ENCODE measurements around the gene PAXX. TPM values are rescaled to one million over a fixed set of nuclear protein-coding genes. Genes with fewer than 3 reads are reported as not detected.

Gene PAXX
- polyA plus RNA-seq, 1 donor (not counting 4 experiments of a cell fraction or from before 2014, with no cell fraction given), result 11.2 TPM

GRCh38 chr9:137037483-137037882 is 45.3 kb downstream of the PAXX start:
- Histone ChIP-seq H4K20me1 (ENCODE audit: control insufficient read depth, extremely low read depth, insufficient read depth, low read length) (no peaks in the 10 kb centered on the region), H3K9me1 (ENCODE audit: control insufficient read depth, extremely low read depth, insufficient read depth, low read length) (no peaks in the 10 kb centered on the region), H3K27me3 (ENCODE audit: control insufficient read depth, extremely low read depth, insufficient read depth, low read length) (no peaks in the 10 kb centered on the region), H3K4me1 (ENCODE audit: control insufficient read depth, extremely low read depth, insufficient read depth, low read length) (peaks cover 3% of the 10 kb centered on the region), H3K4me3 (ENCODE audit: control insufficient read depth in 2 of 3, extremely low read depth in 1 of 3, insufficient read depth in 2 of 3, low read depth in 1 of 3, low read length in 3 of 3) (no peak overlapping the region), H3K9me3 (ENCODE audit: control insufficient read depth, low read depth, low read length) (no peaks in the 10 kb centered on the region), H3K79me2 (ENCODE audit: control insufficient read depth, insufficient read depth, low read length) (no peaks in the 10 kb centered on the region), H3K36me3 (ENCODE audit: control insufficient read depth in 2 of 2, extremely low read depth in 1 of 2, insufficient read depth in 2 of 2, low read length in 2 of 2) (peaks cover 0 to 4% of the 10 kb centered on the region in 2 experiments), H3K4me2 (ENCODE audit: control insufficient read depth, extremely low read depth, insufficient read depth, low read depth, low read length) (no peak overlapping the region), H2AFZ (ENCODE audit: control insufficient read depth, low read length) (no peak overlapping the region), H3K27ac (ENCODE audit: control insufficient read depth, insufficient read depth, low read length) (no peak overlapping the region), H3K9ac (ENCODE audit: control insufficient read depth, extremely low read depth, insufficient read depth, low read length) (no peak overlapping the region)
- TF ChIP-seq CTCF (optimal IDR thresholded peaks at IDR 0.05 in 1 of 3, IDR thresholded peaks at IDR 0.05 in 1 of 3, conservative IDR thresholded peaks at IDR 0.05 in 1 of 3; ENCODE audit: extremely low read depth in 1 of 3, insufficient read depth in 2 of 3, low read length in 3 of 3), result no peak
- no peak for TF ChIP-seq EZH2 (IDR thresholded peaks at IDR 0.05; ENCODE audit: low read length)
- DNase-seq (ENCODE audit: low read depth, low spot score) (no peak), FAIRE-seq (no peak)
- dilution Hi-C loops (cut with MboI; ENCODE audit: extremely low pct_ligation_motif_present, low sequenced_read_pairs), result no loop called here

GRCh38 chr9:137038916-137039315 is 46.7 kb downstream of the PAXX start:
- Histone ChIP-seq H3K4me2 (ENCODE audit: control insufficient read depth, extremely low read depth, insufficient read depth, low read depth, low read length) (no peak overlapping the region), H3K36me3 (ENCODE audit: control insufficient read depth in 2 of 2, extremely low read depth in 1 of 2, insufficient read depth in 2 of 2, low read length in 2 of 2) (peaks cover 0 to 4% of the 10 kb centered on the region in 2 experiments), H3K9ac (ENCODE audit: control insufficient read depth, extremely low read depth, insufficient read depth, low read length) (no peak overlapping the region), H3K27ac (ENCODE audit: control insufficient read depth, insufficient read depth, low read length) (no peak overlapping the region), H3K9me1 (ENCODE audit: control insufficient read depth, extremely low read depth, insufficient read depth, low read length) (no peaks in the 10 kb centered on the region), H3K4me3 (ENCODE audit: control insufficient read depth in 2 of 3, extremely low read depth in 1 of 3, insufficient read depth in 2 of 3, low read depth in 1 of 3, low read length in 3 of 3) (no peak overlapping the region), H3K9me3 (ENCODE audit: control insufficient read depth, low read depth, low read length) (no peaks in the 10 kb centered on the region), H3K27me3 (ENCODE audit: control insufficient read depth, extremely low read depth, insufficient read depth, low read length) (peaks cover 2% of the 10 kb centered on the region), H3K4me1 (ENCODE audit: control insufficient read depth, extremely low read depth, insufficient read depth, low read length) (peaks cover 3% of the 10 kb centered on the region), H3K79me2 (ENCODE audit: control insufficient read depth, insufficient read depth, low read length) (no peaks in the 10 kb centered on the region), H2AFZ (ENCODE audit: control insufficient read depth, low read length) (no peak overlapping the region), H4K20me1 (ENCODE audit: control insufficient read depth, extremely low read depth, insufficient read depth, low read length) (no peaks in the 10 kb centered on the region)
- FAIRE-seq (no peak), DNase-seq (ENCODE audit: low read depth, low spot score) (no peak)
- dilution Hi-C loops (cut with MboI; ENCODE audit: extremely low pct_ligation_motif_present, low sequenced_read_pairs), result no loop called here
- TF ChIP-seq CTCF (optimal IDR thresholded peaks at IDR 0.05 in 1 of 3, IDR thresholded peaks at IDR 0.05 in 1 of 3, conservative IDR thresholded peaks at IDR 0.05 in 1 of 3; ENCODE audit: extremely low read depth in 1 of 3, insufficient read depth in 2 of 3, low read length in 3 of 3), result no peak
- no peak for TF ChIP-seq EZH2 (IDR thresholded peaks at IDR 0.05; ENCODE audit: low read length)
